HCT116 (cell line): ENCODE data around the gene KIR2DL3. TPM values are rescaled to one million over a fixed set of nuclear protein-coding genes. Genes with fewer than 3 reads are reported as not detected.

ENCODE experiments used
- ATAC-seq: fragments of 200-7000 bp; cut with Tn5 transposase; 2 replicates; pipeline ENCODE4 v1.9.1; 2020; ENCODE audit warnings: mild to moderate bottlenecking, moderate library complexity
- BruUV-seq: library from RNA; stranded (reverse); fragments of 400-500 nt; replicated peaks from 2 replicates; lab custom pipeline; 2021; lab: Mats Ljungman, UMichigan
- CTCF ChIA-PET: fragments of 300-600 bp; sonication (Branson Sonifier 250); formaldehyde crosslinking; loops from one replicate; lab custom pipeline; 2021; ENCODE audit warnings: antibody characterized with exemption; lab: Charles Lee
- POLR2A ChIA-PET: fragments of 300-600, 350-600 bp; sonication (Branson Sonifier 250); formaldehyde crosslinking; loops from one replicate; lab custom pipeline; 2021; ENCODE audit warnings: antibody characterized with exemption; lab: Charles Lee
- RAD21 ChIA-PET, 2 experiments: fragments of 300-600 bp; sonication (Branson Sonifier 250); formaldehyde crosslinking; loops; one replicate each; lab custom pipeline; 2023; ENCODE audit warnings: low total read pairs in 2 of 2; ENCODE audit not compliant: uncharacterized antibody in 2 of 2, unreplicated experiment in 2 of 2, low non-redundant PET in 1 of 2; lab: Charles Lee
- DNase-seq: peaks from one replicate; pipeline ENCODE4 v3.0.0-alpha.2; 2010; ENCODE audit warnings: low read depth, low spot score
- H2AFZ ChIP-seq: fragments of 200-600 bp; shearing (Covaris generic), sonication (generic); 2 replicates; pipeline ENCODE4 v1.6.1; 2017; ENCODE audit warnings: low read depth, mixed run types, mixed read lengths, antibody characterized with exemption, low read length; ENCODE audit not compliant: poor library complexity, severe bottlenecking
- H3K27ac ChIP-seq: 2 replicates; pipeline ENCODE4 v1.5.1; 2012; ENCODE audit warnings: low read depth, low read length
- H3K27me3 ChIP-seq: fragments of 200-600 bp; sonication (generic); 2 replicates; pipeline ENCODE4 v1.6.1; 2016; ENCODE audit warnings: mixed run types, low read length, mixed read lengths; ENCODE audit not compliant: insufficient read depth
- H3K36me3 ChIP-seq, 2 experiments: fragments of 200-500 bp in 1 of 2; fragments of 200-600 bp in 1 of 2; sonication (Bioruptor generic) in 1 of 2; sonication (generic) in 1 of 2; 2 replicates each; pipeline versions ENCODE4 v1.5.1 to v1.6.1; 2014 to 2016; ENCODE audit warnings: low read length in 2 of 2, inconsistent platforms in 1 of 2, mixed read lengths in 1 of 2, mixed run types in 1 of 2; ENCODE audit not compliant: insufficient read depth in 2 of 2, control insufficient read depth in 1 of 2
- H3K4me1 ChIP-seq, 2 experiments: fragments of 200-600 bp in 1 of 2; sonication (generic) in 1 of 2; 2 replicates each; pipeline versions ENCODE4 v1.5.1 to v1.6.1; 2012 to 2017; ENCODE audit warnings: low read length in 2 of 2, inconsistent platforms in 1 of 2, mild to moderate bottlenecking in 1 of 2, mixed read lengths in 1 of 2, mixed run types in 1 of 2, moderate library complexity in 1 of 2; ENCODE audit not compliant: insufficient read depth in 2 of 2, control insufficient read depth in 1 of 2
- H3K4me2 ChIP-seq: fragments of 200-600 bp; sonication (generic); 2 replicates; pipeline ENCODE4 v1.6.1; 2017; ENCODE audit warnings: mixed run types, low read length, mixed read lengths
- H3K4me3 ChIP-seq, 2 experiments: fragments of 200-600 bp in 1 of 2; sonication (generic) in 1 of 2; replicated peaks in 1 of 2; 2 replicates each; pipeline ENCODE4 v1.5.1; 2011 to 2016; ENCODE audit warnings: low read length in 2 of 2, control low read depth in 1 of 2, low read depth in 1 of 2, mild to moderate bottlenecking in 1 of 2, mixed read lengths in 1 of 2, mixed run types in 1 of 2
- H3K79me2 ChIP-seq: fragments of 200-600 bp; sonication (generic); 2 replicates; pipeline ENCODE4 v1.6.1; 2017; ENCODE audit warnings: mild to moderate bottlenecking, mixed run types, low read length, moderate library complexity, mixed read lengths; ENCODE audit not compliant: insufficient read depth
- H3K9ac ChIP-seq: fragments of 200-600 bp; sonication (generic); 2 replicates; pipeline ENCODE4 v1.6.1; 2016; ENCODE audit warnings: low read length, mixed read lengths
- H3K9me2 ChIP-seq: fragments of 200-600 bp; sonication (generic), shearing (Covaris generic); 2 replicates; pipeline ENCODE4 v1.6.1; 2017; ENCODE audit warnings: mixed run types, mild to moderate bottlenecking, moderate library complexity; ENCODE audit not compliant: insufficient read depth
- H3K9me3 ChIP-seq, 2 experiments: fragments of 200-500 bp in 1 of 2; fragments of 200-600 bp in 1 of 2; sonication (Bioruptor generic) in 1 of 2; sonication (generic) in 1 of 2; 2 replicates each; pipeline ENCODE4 v1.6.1; 2014 to 2017; ENCODE audit warnings: low read length in 2 of 2, mixed read lengths in 2 of 2, inconsistent platforms in 1 of 2, low read depth in 1 of 2, mild to moderate bottlenecking in 1 of 2, mixed run types in 1 of 2, moderate library complexity in 1 of 2; ENCODE audit not compliant: control insufficient read depth in 1 of 2, insufficient read depth in 1 of 2
- H4K20me1 ChIP-seq: fragments of 200-600 bp; sonication (generic), shearing (Covaris generic); 2 replicates; pipeline ENCODE4 v1.6.1; 2017; ENCODE audit warnings: mixed run types, mild to moderate bottlenecking, moderate library complexity; ENCODE audit not compliant: insufficient read depth
- CBX3 ChIP-seq: IDR thresholded peaks from 2 replicates; pipeline ENCODE4 v1.6.1; 2012; ENCODE audit warnings: low read depth
- ELF1 ChIP-seq: IDR thresholded peaks from 2 replicates; pipeline ENCODE4 v1.6.1; 2012; ENCODE audit warnings: low read depth, borderline replicate concordance
- EZH2 ChIP-seq: fragments of 200-600 bp; sonication (generic); IDR thresholded peaks from 2 replicates; pipeline ENCODE4 v1.6.1; 2017; ENCODE audit warnings: antibody characterized with exemption, mixed run types
- EZH2phosphoT487 ChIP-seq: fragments of 200-600 bp; IDR thresholded peaks from 2 replicates; pipeline ENCODE4 v1.6.1; 2018; ENCODE audit warnings: antibody characterized with exemption, borderline replicate concordance
- FOSL1 ChIP-seq: IDR thresholded peaks from 2 replicates; pipeline ENCODE4 v1.6.1; 2012; ENCODE audit warnings: low read depth
- JUND ChIP-seq: IDR thresholded peaks from 2 replicates; pipeline ENCODE4 v1.6.1; 2012
- POLR2AphosphoS5 ChIP-seq: IDR thresholded peaks from 2 replicates; pipeline ENCODE4 v1.6.1; 2011; ENCODE audit warnings: mild to moderate bottlenecking, low read depth, low read length, moderate library complexity
- RAD21 ChIP-seq: IDR thresholded peaks from 2 replicates; pipeline ENCODE4 v1.6.1; 2012; ENCODE audit warnings: low read depth, mild to moderate bottlenecking
- SIN3A ChIP-seq: IDR thresholded peaks from 2 replicates; pipeline ENCODE4 v1.6.1; 2012; ENCODE audit warnings: low read depth
- SP1 ChIP-seq: IDR thresholded peaks from 2 replicates; pipeline ENCODE4 v1.6.1; 2012; ENCODE audit warnings: low read depth
- TCF7L2 ChIP-seq: IDR thresholded peaks from 2 replicates; pipeline ENCODE4 v1.7.0; 2011; ENCODE audit warnings: borderline replicate concordance, inconsistent platforms; ENCODE audit not compliant: insufficient read depth, insufficient read length; ENCODE audit errors: extremely low read depth
- YY1 ChIP-seq: IDR thresholded peaks from 2 replicates; pipeline ENCODE4 v1.6.1; 2011; ENCODE audit warnings: low read length, low read depth, moderate library complexity, mild to moderate bottlenecking; ENCODE audit not compliant: insufficient replicate concordance; ENCODE audit errors: extremely low read depth
- ZFX ChIP-seq: fragments of 450-650 bp; IDR thresholded peaks from 2 replicates; pipeline ENCODE4 v1.6.1; 2017
- ZNF274 ChIP-seq: fragments of 200-500 bp; sonication (Bioruptor generic); IDR thresholded peaks from 2 replicates; pipeline ENCODE4 v1.6.1; 2014; ENCODE audit warnings: mild to moderate bottlenecking, low read depth, low read length, inconsistent platforms
- intact Hi-C: fragments of 100-400 bp; cut with micrococcal nuclease; formaldehyde crosslinking; loops from 2 replicates; pipeline ENCODE4 v1.10.0; 2022
- total RNA-seq: library from RNA; stranded (reverse); gene quantifications from one replicate; pipeline ENCODE4 v1.2.1, GENCODE V29; 2021; ENCODE audit not compliant: unreplicated experiment
- TF ChIP-seq, protein P1 (sequence below): IDR thresholded peaks from 2 replicates; pipeline ENCODE4 v1.6.1; 2012
- TF ChIP-seq, protein P2 (sequence below): IDR thresholded peaks from 2 replicates; pipeline ENCODE4 v1.6.1; 2011; ENCODE audit warnings: mild to moderate bottlenecking, low read length, moderate library complexity; ENCODE audit not compliant: insufficient replicate concordance; ENCODE audit errors: extremely low read depth
- TF ChIP-seq, protein P3 (sequence below): IDR thresholded peaks from 2 replicates; pipeline ENCODE4 v1.6.1; 2012; ENCODE audit warnings: low read depth
- TF ChIP-seq, protein P4 (sequence below), 3 experiments: fragments of 200-600 bp in 1 of 3; sonication (generic) in 1 of 3; IDR thresholded peaks in 2 of 3; conservative IDR thresholded peaks in 1 of 3; 2 replicates each; pipeline ENCODE4 v1.5.1; 2012 to 2017; ENCODE audit warnings: low read depth in 2 of 3, low read length in 2 of 3, antibody characterized with exemption in 1 of 3, borderline replicate concordance in 1 of 3, control low read depth in 1 of 3, mild to moderate bottlenecking in 1 of 3, mixed read lengths in 1 of 3, mixed run types in 1 of 3, moderate library complexity in 1 of 3; ENCODE audit not compliant: insufficient read depth in 1 of 3

Gene KIR2DL3
- total RNA-seq, 1 experiment from 2014 or later, result not detected

DNA sequence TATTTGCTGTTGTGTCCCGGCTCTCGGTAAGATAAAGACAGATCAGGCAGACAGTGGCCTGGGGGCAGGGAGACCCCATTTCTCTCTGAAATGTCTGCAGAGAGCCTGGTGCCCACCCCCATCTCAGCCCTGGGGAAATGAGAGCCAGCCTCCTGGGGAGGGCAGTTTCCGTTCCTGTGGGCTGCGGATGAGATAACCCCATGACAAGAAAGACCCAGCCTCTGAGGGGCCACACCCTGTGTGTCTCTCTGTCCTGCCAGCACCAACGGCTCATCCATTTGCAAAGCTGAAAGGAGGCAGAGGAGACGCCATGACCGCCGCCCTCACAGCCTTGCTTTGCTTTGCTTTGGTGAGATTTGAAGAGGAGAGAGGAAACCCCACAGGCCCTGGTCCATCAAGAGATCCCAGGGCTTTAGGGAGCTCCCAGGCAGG, 42.2 kb upstream of the KIR2DL3 start:
- intact Hi-C loops, result no loop called here
- Histone ChIP-seq H3K36me3 (no peaks in the 10 kb centered on the region), H2AFZ (no peak overlapping the region)
- RAD21 ChIA-PET, result no interaction called here
- CTCF ChIA-PET, result no interaction called here
- no peak for TF ChIP-seq EZH2phosphoT487
- TF ChIP-seq, protein P1, sequence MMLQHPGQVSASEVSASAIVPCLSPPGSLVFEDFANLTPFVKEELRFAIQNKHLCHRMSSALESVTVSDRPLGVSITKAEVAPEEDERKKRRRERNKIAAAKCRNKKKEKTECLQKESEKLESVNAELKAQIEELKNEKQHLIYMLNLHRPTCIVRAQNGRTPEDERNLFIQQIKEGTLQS, result no peak
- TF ChIP-seq ELF1, result no peak
- no peak for TF ChIP-seq FOSL1
- TF ChIP-seq SIN3A, result no peak
- no peak for TF ChIP-seq ZNF274
- no peak for TF ChIP-seq POLR2AphosphoS5
- TF ChIP-seq JUND, result no peak
- TF ChIP-seq, protein P2, sequence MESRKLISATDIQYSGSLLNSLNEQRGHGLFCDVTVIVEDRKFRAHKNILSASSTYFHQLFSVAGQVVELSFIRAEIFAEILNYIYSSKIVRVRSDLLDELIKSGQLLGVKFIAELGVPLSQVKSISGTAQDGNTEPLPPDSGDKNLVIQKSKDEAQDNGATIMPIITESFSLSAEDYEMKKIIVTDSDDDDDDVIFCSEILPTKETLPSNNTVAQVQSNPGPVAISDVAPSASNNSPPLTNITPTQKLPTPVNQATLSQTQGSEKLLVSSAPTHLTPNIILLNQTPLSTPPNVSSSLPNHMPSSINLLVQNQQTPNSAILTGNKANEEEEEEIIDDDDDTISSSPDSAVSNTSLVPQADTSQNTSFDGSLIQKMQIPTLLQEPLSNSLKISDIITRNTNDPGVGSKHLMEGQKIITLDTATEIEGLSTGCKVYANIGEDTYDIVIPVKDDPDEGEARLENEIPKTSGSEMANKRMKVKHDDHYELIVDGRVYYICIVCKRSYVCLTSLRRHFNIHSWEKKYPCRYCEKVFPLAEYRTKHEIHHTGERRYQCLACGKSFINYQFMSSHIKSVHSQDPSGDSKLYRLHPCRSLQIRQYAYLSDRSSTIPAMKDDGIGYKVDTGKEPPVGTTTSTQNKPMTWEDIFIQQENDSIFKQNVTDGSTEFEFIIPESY, result no peak
- TF ChIP-seq RAD21, result no peak
- TF ChIP-seq EZH2, result no peak
- TF ChIP-seq, protein P3, sequence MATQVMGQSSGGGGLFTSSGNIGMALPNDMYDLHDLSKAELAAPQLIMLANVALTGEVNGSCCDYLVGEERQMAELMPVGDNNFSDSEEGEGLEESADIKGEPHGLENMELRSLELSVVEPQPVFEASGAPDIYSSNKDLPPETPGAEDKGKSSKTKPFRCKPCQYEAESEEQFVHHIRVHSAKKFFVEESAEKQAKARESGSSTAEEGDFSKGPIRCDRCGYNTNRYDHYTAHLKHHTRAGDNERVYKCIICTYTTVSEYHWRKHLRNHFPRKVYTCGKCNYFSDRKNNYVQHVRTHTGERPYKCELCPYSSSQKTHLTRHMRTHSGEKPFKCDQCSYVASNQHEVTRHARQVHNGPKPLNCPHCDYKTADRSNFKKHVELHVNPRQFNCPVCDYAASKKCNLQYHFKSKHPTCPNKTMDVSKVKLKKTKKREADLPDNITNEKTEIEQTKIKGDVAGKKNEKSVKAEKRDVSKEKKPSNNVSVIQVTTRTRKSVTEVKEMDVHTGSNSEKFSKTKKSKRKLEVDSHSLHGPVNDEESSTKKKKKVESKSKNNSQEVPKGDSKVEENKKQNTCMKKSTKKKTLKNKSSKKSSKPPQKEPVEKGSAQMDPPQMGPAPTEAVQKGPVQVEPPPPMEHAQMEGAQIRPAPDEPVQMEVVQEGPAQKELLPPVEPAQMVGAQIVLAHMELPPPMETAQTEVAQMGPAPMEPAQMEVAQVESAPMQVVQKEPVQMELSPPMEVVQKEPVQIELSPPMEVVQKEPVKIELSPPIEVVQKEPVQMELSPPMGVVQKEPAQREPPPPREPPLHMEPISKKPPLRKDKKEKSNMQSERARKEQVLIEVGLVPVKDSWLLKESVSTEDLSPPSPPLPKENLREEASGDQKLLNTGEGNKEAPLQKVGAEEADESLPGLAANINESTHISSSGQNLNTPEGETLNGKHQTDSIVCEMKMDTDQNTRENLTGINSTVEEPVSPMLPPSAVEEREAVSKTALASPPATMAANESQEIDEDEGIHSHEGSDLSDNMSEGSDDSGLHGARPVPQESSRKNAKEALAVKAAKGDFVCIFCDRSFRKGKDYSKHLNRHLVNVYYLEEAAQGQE, result no peak
- no peak for TF ChIP-seq CBX3
- TF ChIP-seq TCF7L2, result no peak
- TF ChIP-seq, protein P4, sequence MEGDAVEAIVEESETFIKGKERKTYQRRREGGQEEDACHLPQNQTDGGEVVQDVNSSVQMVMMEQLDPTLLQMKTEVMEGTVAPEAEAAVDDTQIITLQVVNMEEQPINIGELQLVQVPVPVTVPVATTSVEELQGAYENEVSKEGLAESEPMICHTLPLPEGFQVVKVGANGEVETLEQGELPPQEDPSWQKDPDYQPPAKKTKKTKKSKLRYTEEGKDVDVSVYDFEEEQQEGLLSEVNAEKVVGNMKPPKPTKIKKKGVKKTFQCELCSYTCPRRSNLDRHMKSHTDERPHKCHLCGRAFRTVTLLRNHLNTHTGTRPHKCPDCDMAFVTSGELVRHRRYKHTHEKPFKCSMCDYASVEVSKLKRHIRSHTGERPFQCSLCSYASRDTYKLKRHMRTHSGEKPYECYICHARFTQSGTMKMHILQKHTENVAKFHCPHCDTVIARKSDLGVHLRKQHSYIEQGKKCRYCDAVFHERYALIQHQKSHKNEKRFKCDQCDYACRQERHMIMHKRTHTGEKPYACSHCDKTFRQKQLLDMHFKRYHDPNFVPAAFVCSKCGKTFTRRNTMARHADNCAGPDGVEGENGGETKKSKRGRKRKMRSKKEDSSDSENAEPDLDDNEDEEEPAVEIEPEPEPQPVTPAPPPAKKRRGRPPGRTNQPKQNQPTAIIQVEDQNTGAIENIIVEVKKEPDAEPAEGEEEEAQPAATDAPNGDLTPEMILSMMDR (IDR thresholded peaks at IDR 0.05 in 2 of 3, conservative IDR thresholded peaks at IDR 0.05 in 1 of 3; ENCODE audit: borderline replicate concordance in 1 of 3, insufficient read depth in 1 of 3, low read depth in 2 of 3, low read length in 2 of 3), result no peak
- no peak for TF ChIP-seq ZFX
- TF ChIP-seq SP1, result no peak
- no peak for TF ChIP-seq YY1
- TF ChIP-seq, all 23 proteins: peak for 0
- H3K9me3 ChIP-seq, result no peaks in the 10 kb centered on the region
- no peak overlapping the region for H3K4me3 ChIP-seq
- POLR2A ChIA-PET, result no interaction called here
- H3K4me1 ChIP-seq, result no peaks in the 10 kb centered on the region
- ATAC-seq (no peak), DNase-seq (no peak)
- H3K9me2 ChIP-seq, result no peaks in the 10 kb centered on the region
- no peak overlapping the region for H3K4me2 ChIP-seq
- H3K79me2 ChIP-seq, result no peaks in the 10 kb centered on the region
- H3K9ac ChIP-seq, result no peak overlapping the region
- no peak overlapping the region for H3K27ac ChIP-seq
- H4K20me1 ChIP-seq, result no peaks in the 10 kb centered on the region
- BruUV-seq, result no TSS peak
- H3K27me3 ChIP-seq, result peaks cover 22% of the 10 kb centered on the region
